Measurements from ENCODE around the gene SEH1L. TPM values are rescaled to one million over a fixed set of nuclear protein-coding genes. Genes with fewer than 3 reads are reported as not detected.

SEH1L gene
- total RNA-seq, 4 donors from 2014 or later = 28.4 to 102 (median 48.6) TPM

GRCh38 chr18:13005289-13005688 is 57.5 kb downstream of the SEH1L start:
- TF ChIP-seq CTCF (IDR thresholded peaks at IDR 0.05) = no peak
- DNase-seq (ENCODE audit: low spot score) = no peak
- no peak for ATAC-seq (ENCODE audit: low FRiP score)

- TF ChIP-seq CTCF (IDR thresholded peaks at IDR 0.05) = no peak
- DNase-seq (ENCODE audit: low spot score) (no peak), ATAC-seq (ENCODE audit: low FRiP score) (no peak)
These were observed 58.9 kb downstream of the SEH1L start for GRCh38 chr18:13006531-13007247.

GRCh38 chr18:13007248-13007560 is 59.4 kb downstream of the SEH1L start:
- no peak for DNase-seq (ENCODE audit: low spot score)
- no peak for ATAC-seq (ENCODE audit: low FRiP score)
- TF ChIP-seq CTCF (IDR thresholded peaks at IDR 0.05) = no peak

- no peak for TF ChIP-seq CTCF (IDR thresholded peaks at IDR 0.05)
- no peak for ATAC-seq (ENCODE audit: low FRiP score)
These were observed 63.9 kb downstream of the SEH1L start for GRCh38 chr18:13011719-13012118.

GRCh38 chr18:13014232-13014631 is 66.4 kb downstream of the SEH1L start:
- ATAC-seq (ENCODE audit: low FRiP score) (no peak), DNase-seq (ENCODE audit: low spot score) (no peak)
- TF ChIP-seq CTCF (IDR thresholded peaks at IDR 0.05) = no peak

More at GRCh38 chr18:13011719-13012118, 63.9 kb downstream of the SEH1L start:
- no peak for DNase-seq (ENCODE audit: low spot score)

GRCh38 chr18:13014818-13015217 is 67.0 kb downstream of the SEH1L start:
- ATAC-seq (ENCODE audit: low FRiP score) (no peak), DNase-seq (ENCODE audit: low spot score) (no peak)
- TF ChIP-seq CTCF (IDR thresholded peaks at IDR 0.05) = no peak

GRCh38 chr18:13017247-13017875 is 69.5 kb downstream of the SEH1L start:
- DNase-seq (ENCODE audit: low spot score) = no peak
- TF ChIP-seq CTCF (IDR thresholded peaks at IDR 0.05) = no peak
- no peak for ATAC-seq (ENCODE audit: low FRiP score)

Measured in omental fat pad (tissue), 4 donors.